Measurements from ENCODE around the gene ECE1.

ECE1 gene

GRCh38 chr1:21325231-21325718 lies 35.0 kb upstream of the ECE1 start:
- no peak for DNase-seq

GRCh38 chr1:21324368-21325141 lies 34.3 kb upstream of the ECE1 start:
- DNase-seq, result peak; percentile 91

DNA sequence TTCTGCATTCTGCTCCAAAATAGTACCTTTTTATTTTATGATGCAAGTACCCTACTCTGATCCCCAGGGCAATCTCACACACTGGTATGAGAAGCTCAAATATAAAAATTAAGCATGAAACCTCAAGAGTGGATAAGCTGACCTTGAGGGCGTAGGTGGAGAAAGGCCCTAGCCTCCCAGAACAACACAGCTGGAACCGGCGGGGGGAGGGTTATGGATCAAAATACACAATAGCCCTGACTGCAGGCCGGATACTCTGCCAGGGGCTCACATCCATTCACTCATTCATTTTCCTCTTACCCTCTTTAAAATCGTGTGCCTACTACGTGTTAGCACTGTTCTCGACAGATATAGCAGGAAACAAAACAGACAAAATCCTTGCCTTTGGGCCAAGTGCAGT lies 32.8 kb upstream of the ECE1 start:
- no peak for DNase-seq

- no peak for DNase-seq
Measured at GRCh38 chr1:21322681-21323016, 32.4 kb upstream of the ECE1 start.

GRCh38 chr1:21321963-21322680 lies 31.9 kb upstream of the ECE1 start:
- DNase-seq, result no peak

GRCh38 chr1:21320410-21321108 lies 30.3 kb upstream of the ECE1 start:
- no peak for DNase-seq

- no peak for DNase-seq
Measured at GRCh38 chr1:21319447-21320407, 29.5 kb upstream of the ECE1 start.

DNA sequence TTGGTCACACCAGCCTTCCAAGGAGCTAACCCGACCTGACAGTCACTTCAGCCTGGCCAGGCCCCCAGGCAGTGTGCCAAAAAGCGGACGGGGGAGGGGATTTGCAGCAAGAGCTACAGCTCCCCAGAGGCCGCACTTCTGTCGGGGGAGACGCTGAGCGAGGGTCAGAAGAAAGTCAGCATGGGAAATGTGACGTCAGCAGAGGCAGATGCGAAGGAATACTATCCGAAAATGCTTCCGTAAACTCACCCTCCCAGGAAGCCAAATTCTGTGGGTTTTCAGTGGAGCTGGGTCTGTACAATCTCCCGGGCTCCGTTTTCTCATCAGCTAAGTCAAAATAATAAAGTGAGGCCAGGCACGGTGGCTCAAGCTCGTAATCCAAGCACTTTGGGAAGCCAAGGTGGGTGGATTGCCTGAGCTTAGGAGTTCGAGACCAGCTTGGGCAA lies 28.5 kb upstream of the ECE1 start:
- DNase-seq, result no peak

DNA sequence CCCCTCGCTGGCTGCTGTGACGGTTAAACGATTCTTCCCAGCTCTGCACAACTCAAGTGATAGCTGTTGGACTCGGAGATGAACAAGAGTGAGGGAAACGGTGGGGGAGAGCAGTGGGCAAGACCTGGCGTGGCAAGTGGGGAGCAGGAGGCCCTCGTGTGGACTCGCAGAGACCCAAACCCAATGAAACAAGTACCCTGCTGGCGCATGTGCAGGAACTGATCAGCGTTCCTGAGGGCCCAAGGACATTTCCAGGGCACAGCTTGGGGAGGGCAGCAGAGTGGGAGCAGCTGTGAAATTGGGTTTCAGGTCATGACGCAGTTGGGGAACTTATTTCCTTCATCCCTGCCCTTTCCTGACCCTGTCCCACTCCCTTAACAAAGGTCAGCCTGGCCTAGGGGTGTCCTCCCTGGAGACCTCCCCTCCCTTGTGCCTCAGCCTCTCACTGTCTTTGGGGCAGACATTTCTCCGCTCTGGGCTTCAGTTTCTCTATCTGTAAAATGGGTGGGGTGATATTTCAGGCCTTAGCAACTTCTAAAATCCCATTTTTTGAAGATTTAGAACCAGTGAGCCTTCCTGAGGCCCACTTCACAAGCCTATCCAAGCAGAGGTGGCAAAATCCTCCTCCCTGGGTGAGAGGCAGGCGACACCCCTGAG lies 27.9 kb upstream of the ECE1 start:
- DNase-seq, result no peak

GRCh38 chr1:21317690-21318043 lies 27.4 kb upstream of the ECE1 start:
- DNase-seq, result no peak

DNA sequence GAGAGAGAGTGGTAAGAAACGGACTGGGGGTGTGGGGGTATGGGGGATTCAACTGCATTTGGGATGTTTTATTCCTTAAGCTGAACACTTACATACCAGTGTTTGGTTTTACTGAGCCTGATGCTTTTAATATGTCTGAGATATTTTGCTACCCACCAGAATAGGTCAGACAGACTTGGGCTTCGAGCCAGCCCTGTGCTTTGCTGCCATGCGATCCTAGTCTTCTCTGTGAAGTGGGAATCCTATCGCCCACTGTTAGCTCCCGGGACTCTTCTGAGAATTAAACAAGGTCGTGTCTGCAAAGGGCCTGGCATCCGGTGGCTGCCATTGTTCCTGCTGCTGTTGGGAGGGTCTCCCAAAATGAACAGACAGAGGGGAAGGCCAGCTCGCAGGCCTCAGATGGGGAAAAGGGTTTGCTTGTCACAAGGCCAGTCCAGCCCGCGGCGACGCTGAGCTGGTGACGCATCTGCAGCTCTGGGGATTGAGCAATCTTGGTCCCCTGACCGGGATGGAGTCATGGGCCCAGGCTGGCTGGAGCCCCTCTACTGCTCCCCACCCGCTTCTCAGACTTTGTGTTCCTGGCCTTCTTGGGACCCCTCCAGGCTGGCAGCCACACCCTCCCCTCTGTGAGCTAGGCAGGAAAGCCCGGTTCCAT lies 26.9 kb upstream of the ECE1 start:
- peak; percentile 49 for DNase-seq

DNA sequence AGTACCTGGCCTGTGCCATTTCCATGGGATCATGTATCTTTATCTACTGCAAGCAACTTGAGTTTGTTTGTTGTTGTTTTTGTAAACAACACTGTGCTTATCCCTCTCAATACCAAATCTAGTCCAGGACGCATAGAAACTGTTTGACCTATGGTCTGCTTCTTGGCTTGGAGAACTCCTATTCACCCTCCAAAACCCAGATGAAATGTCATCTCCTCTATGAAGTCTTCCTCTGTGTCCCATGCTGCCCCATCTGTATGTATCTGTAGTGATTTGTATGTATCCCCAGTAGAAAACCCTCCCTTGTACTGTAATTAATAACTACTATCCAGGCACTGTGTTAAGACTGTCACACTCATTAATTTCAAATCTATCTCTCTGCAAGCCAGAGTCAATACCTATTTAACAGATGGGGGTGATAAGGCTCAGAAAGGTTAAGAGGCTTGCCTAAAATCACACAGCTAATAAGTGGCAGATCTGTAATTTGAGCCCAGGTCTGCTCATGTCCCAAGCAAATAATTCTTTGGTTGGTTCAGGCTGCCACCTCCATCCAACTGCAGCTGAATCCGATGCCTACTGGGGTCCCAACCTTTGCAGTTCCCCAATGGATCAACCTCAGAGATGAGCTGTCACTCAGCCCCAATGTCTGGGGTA lies 24.6 kb upstream of the ECE1 start:
- no peak for DNase-seq

DNA sequence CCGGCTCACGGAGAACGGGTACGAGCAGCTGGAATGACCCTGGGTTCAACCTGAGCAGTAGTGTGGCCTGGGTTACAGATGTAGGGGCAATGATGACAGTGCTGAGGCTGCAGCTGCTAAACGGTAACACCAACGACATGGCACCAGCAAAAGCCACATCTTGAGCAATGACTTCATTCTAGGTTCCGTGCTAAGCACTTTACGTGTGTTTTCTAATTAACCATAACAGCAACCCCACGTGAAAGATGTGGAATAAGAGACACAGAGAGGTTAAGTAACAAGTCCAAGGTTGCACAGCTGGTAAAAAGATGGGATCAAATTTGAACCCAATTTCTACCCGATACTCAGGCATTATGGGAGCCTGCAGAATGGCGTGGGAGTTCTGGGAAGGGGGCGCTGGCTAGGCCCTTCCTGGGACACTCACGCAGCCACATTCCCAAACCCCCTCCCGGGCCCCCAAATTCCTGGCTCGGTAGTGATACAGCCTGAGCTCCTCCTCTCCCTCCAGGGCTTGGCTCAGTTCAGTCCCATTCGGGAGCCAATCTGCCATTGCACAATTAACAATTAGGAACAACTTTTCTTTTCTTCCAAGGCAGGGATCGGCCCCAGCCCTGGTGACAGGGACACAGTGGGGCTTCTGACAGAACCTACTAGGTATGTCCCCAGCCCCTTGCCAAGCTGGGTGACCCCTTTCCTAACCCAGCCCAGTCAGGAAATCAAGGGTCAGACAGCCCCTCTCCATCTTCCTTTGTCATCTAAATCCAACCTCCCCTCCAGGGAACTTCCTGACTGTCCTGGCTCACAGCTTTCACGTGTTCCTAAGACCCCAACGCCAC lies 23.8 kb upstream of the ECE1 start:
- no peak for DNase-seq

- DNase-seq, result peak; percentile 31
Measured at GRCh38 chr1:21313203-21313885, 23.1 kb upstream of the ECE1 start.

- no peak for DNase-seq
Measured at GRCh38 chr1:21312407-21312992, 22.2 kb upstream of the ECE1 start.

DNA sequence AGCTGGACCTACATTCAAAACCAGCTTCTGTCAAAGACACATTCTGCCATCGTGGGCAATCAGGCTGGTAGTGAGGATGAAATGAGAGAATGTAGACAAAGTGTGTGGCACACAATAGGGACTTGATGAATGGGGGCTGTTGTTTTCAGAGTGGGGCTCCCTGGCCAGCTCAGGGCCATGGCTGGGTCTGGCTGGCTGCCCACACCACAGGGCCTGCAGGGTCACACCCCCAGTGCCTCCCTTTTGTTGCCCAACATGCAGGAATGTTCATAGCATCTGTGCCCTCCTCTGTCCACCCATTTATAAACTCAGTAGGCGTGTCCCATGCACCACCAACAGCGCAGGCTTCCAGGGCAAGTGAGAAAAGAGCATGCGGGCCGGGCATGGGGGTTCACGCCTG lies 20.8 kb upstream of the ECE1 start:
- no peak for DNase-seq

DNA sequence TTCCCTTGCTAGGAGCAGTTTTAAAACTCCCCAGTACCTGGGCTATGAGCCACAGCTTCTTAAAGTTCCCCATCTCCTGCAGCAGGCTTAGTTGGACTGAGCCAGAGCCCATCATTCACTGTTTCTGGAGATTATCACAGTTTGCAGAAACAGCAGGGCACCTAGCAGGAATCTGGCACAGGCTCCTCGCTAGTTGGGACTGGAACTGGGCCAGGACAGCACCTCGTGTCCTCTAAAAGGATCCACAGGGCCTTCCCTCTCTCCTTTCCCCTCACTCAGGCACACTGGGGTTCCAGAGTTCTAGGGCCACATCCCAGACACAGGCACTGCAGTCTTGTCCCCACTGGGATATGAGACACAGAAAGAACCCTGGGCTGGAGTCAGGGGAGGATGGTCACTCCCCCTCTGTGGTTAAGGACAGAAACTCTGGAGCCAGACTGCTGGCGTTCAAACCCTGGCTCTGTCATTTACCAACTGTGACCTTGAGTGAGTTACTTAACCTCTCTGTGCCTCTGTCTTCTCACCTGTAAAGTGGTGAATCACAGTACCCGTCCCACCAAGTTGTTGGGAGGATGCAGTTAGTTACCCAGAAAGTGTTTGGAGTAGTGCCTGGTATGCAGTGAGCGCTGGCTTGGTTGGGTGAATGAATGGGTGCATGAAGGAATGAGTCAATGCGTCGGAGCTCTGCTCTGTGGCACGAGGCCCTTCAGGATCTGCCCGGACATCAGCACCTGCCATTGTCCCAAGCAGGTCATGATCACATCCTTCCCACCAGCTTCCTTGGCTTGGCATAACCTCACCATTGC lies 18.8 kb upstream of the ECE1 start:
- DNase-seq, result no peak

GRCh38 chr1:21308330-21308729 lies 18.1 kb upstream of the ECE1 start:
- no peak for DNase-seq

All from T1000 (cell line).